ENCODE measurements around the gene DTL. TPM values are rescaled to one million over a fixed set of nuclear protein-coding genes. Genes with fewer than 3 reads are reported as not detected.
"Not testable (repeated sequence)": the region's sequence is repeated elsewhere in the genome, so short reads cannot be mapped to it uniquely, and the experiment has no call there.

DTL gene, protein sequence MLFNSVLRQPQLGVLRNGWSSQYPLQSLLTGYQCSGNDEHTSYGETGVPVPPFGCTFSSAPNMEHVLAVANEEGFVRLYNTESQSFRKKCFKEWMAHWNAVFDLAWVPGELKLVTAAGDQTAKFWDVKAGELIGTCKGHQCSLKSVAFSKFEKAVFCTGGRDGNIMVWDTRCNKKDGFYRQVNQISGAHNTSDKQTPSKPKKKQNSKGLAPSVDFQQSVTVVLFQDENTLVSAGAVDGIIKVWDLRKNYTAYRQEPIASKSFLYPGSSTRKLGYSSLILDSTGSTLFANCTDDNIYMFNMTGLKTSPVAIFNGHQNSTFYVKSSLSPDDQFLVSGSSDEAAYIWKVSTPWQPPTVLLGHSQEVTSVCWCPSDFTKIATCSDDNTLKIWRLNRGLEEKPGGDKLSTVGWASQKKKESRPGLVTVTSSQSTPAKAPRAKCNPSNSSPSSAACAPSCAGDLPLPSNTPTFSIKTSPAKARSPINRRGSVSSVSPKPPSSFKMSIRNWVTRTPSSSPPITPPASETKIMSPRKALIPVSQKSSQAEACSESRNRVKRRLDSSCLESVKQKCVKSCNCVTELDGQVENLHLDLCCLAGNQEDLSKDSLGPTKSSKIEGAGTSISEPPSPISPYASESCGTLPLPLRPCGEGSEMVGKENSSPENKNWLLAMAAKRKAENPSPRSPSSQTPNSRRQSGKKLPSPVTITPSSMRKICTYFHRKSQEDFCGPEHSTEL
- polyA plus RNA-seq (2012; ENCODE audit: low read depth, missing spikeins): 20.7 TPM

DNA sequence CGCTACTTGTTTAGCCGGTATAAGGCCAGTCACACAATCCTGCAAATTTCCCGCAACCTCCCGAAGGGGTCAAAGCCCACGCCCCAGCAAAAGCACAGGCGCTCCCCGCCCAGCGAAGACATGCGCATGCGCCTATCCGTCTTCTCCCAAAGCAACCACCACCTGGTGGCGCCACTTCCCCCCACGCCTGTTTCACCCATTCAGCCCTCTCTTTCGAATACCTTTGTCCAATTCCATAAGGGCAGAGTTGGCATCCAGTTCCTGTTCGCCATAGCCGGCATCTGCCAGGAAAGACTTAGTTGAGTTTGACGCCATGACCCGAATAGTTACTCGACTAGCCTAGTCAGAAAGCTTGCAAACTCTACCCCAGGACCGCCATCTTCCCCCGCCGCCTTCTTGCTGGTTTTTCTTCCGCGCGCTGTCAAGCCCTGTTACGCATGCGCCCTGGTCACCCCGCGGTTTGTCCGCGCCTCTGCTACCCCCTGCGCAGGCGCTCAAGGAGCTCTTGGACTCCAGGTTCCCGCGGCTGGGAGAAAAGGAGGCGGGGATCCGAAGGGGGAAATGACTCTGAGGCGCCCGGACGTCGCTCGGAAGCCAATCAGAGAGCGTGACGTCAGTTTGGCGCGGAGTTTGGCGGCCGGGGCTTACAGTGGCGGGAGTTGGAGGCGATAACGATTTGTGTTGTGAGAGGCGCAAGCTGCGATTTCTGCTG is at the start of gene DTL, which contains the start of gene INTS7:
Gene DTL (plus strand): TSS at position 626 of the 712 bp plus-strand sequence. CDS start 143 bp downstream, outside the sequence.
Gene INTS7 (minus strand): TSS at position 435 of the 712 bp plus-strand sequence. CDS start 120 bp downstream, at position 315.
- TF ChIP-seq PAX5 (IDR thresholded peaks at IDR 0.05; ENCODE audit: insufficient read depth, low read length, severe bottlenecking): no peak
- peak; percentile 88 for TF ChIP-seq POLR2AphosphoS5 (IDR thresholded peaks at IDR 0.05; ENCODE audit: low read depth, low read length)
- TF ChIP-seq POU2F2 (IDR thresholded peaks at IDR 0.05; ENCODE audit: low read depth, low read length): peak; percentile 52
- TF ChIP-seq TAF1 (IDR thresholded peaks at IDR 0.05; ENCODE audit: low read depth, low read length): peak; percentile 87
- TF ChIP-seq POLR2A (IDR thresholded peaks at IDR 0.05; ENCODE audit: low read depth, low read length): peak; percentile 87
- TF ChIP-seq SPI1 (IDR thresholded peaks at IDR 0.05; ENCODE audit: low read depth, low read length): peak; percentile 60
- FAIRE-seq (peak; percentile 99), DNase-seq (ENCODE audit: insufficient read length, low spot score) (peak; percentile 87)

DNA sequence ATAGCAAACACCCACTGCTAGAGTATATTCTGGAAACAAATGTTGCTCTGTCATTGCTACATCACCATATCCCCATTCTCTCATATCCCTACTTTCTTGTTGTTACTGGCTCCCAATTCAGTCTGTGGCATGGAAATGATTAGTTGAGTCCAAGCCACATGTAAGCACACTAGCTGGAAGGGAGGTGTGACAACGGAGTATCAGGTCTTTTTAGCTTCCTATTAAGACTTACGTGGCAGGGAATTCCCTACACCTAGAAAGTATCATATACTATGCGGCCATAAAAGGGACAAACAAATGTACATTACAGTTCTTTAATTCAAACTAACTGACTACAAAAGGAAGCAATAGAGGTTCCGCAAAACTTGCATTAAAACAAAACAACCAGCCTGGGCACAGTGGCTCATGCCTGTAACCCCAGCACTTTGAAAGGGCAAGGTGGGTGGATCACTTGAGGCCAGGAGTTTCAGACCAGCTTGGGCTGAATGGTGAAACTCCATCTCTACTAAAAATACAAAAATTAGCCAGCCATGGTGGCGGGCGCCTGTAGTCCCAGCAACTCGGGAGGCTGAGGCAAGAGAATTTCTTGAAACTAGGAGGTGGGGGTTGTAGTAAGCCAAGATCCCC is 48.8 kb upstream of the DTL start:
- DNase-seq (ENCODE audit: insufficient read length, low spot score): no peak
- no peak for FAIRE-seq
- TF ChIP-seq POLR2AphosphoS5 (IDR thresholded peaks at IDR 0.05; ENCODE audit: low read depth, low read length) (no peak), POLR2A (IDR thresholded peaks at IDR 0.05; ENCODE audit: low read depth, low read length) (no peak), TAF1 (IDR thresholded peaks at IDR 0.05; ENCODE audit: low read depth, low read length) (no peak), PAX5 (IDR thresholded peaks at IDR 0.05; ENCODE audit: insufficient read depth, low read length, severe bottlenecking) (no peak), POU2F2 (IDR thresholded peaks at IDR 0.05; ENCODE audit: low read depth, low read length) (no peak), SPI1 (IDR thresholded peaks at IDR 0.05; ENCODE audit: low read depth, low read length) (no peak)

DNA sequence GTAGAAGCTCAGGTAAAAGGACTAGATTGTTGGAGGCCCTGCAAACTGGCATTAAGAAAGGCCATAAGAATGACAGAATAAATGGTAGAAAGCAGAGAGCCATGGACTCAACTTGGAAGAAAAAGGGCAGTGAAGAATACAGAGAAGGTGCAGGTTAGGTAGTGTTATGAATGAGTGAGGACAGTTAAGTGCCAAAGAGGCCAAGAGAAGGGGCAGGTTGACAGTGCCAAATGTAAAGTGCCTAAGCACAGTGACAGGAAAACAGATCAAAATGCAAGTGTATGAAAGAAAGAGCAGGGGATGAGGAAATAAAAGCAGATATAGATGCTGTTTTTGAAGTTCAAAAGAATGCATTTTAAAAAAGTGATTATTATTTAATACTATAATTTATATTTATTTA is 43.9 kb upstream of the DTL start:
- TF ChIP-seq TAF1 (IDR thresholded peaks at IDR 0.05; ENCODE audit: low read depth, low read length) (no peak), POLR2A (IDR thresholded peaks at IDR 0.05; ENCODE audit: low read depth, low read length) (no peak), PAX5 (IDR thresholded peaks at IDR 0.05; ENCODE audit: insufficient read depth, low read length, severe bottlenecking) (no peak), POU2F2 (IDR thresholded peaks at IDR 0.05; ENCODE audit: low read depth, low read length) (no peak), SPI1 (IDR thresholded peaks at IDR 0.05; ENCODE audit: low read depth, low read length) (no peak), POLR2AphosphoS5 (IDR thresholded peaks at IDR 0.05; ENCODE audit: low read depth, low read length) (no peak)
- no peak for DNase-seq (ENCODE audit: insufficient read length, low spot score)
- no peak for FAIRE-seq

DNA sequence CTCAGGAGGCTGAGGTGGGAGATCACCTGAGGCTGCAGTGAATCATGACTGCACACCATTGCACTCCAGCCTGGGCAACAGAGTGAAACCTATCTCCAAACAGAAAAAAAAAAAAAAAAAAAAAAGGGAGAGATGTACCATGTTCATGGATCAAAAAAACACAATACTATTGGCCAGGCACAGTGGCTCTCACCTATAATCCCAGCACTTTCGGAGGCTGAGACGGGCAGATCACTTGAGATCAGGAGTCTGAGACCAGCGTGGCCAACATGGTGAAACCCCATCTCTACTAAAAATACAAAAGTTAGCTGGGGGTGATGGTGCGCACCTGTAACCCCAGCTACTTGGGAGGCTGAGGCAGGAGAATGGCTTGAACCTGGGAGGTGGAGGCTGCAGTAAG is 38.1 kb upstream of the DTL start:
- FAIRE-seq; DNase-seq (ENCODE audit: insufficient read length, low spot score): not testable (repeated sequence)

DNA sequence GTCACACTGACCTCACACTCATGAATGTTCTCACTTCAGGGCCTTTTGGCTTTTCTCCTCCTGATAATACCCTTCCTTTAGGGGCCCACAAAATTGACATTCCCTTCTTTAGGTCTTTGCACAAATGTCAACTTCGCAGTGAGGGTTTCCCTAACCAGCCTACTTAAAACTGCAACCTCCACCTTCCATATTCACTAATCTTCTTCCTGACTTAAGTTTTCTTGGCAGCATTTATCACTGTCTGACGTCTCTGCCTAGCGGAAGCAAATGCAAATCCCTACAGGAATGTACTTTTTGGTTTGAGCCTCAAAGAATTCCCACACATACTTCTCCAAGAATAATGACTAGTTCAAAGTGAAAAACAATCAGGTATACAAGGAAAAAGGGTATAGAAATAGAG is 33.0 kb upstream of the DTL start:
- TF ChIP-seq TAF1 (IDR thresholded peaks at IDR 0.05; ENCODE audit: low read depth, low read length) (no peak), PAX5 (IDR thresholded peaks at IDR 0.05; ENCODE audit: insufficient read depth, low read length, severe bottlenecking) (no peak), POU2F2 (IDR thresholded peaks at IDR 0.05; ENCODE audit: low read depth, low read length) (no peak), POLR2AphosphoS5 (IDR thresholded peaks at IDR 0.05; ENCODE audit: low read depth, low read length) (no peak), SPI1 (IDR thresholded peaks at IDR 0.05; ENCODE audit: low read depth, low read length) (no peak), POLR2A (IDR thresholded peaks at IDR 0.05; ENCODE audit: low read depth, low read length) (no peak)
- no peak for DNase-seq (ENCODE audit: insufficient read length, low spot score)
- no peak for FAIRE-seq

DNA sequence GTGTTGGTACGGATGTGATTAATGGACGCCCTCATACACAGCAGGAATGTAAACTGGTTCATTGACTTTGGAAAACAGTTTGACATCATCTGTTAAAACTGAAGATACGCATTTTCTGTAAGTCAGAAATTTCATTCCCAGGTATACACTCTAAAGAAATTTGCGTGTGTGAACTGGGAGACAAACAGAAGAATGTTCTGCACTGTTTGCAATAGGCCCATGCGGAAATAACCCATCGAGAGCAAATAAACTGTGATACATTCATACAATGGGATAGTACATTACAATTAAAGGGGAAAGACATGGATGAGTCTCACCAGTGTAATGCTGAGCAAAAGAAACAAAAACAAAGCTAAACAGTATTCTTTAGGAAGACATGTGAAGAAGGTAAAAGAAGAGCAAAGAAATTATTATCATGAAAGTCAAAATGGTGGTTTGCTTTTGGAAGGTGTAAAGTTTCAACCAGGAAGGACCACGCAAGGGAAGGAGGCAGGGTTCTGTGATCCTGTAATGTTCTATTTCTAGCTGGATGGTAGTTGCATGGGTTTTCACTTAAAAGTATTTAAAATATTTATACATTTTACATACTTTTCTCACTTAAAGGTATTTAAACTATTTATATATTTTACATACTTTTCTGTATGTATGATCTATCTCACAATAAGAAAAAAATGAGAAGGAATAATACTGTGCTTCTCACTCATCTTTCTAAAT is 30.5 kb upstream of the DTL start:
- TF ChIP-seq POLR2AphosphoS5 (IDR thresholded peaks at IDR 0.05; ENCODE audit: low read depth, low read length) (no peak), PAX5 (IDR thresholded peaks at IDR 0.05; ENCODE audit: insufficient read depth, low read length, severe bottlenecking) (no peak), POLR2A (IDR thresholded peaks at IDR 0.05; ENCODE audit: low read depth, low read length) (no peak), SPI1 (IDR thresholded peaks at IDR 0.05; ENCODE audit: low read depth, low read length) (no peak), TAF1 (IDR thresholded peaks at IDR 0.05; ENCODE audit: low read depth, low read length) (no peak), POU2F2 (IDR thresholded peaks at IDR 0.05; ENCODE audit: low read depth, low read length) (no peak)
- peak; percentile 45 for FAIRE-seq
- DNase-seq (ENCODE audit: insufficient read length, low spot score): no peak

DNA sequence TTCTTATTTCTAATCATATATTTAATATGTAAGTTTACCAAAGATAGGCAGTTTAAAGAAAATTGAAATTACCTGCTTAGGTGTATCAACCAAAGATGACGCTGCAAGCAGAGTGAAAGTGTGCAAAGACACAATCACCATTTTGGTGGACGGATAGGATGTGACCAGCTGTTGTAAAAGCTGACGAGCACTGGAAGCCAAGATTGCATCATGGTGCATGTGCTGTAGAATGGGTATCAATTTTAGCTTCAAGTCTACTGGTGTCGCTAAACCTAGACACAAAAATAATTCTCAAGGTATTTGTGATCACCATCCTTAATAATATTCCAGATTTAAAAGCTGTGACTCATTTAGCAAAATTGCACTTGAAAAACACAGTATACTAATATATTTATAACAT is 28.4 kb upstream of the DTL start:
- FAIRE-seq (no peak), DNase-seq (ENCODE audit: insufficient read length, low spot score) (no peak)
- TF ChIP-seq TAF1 (IDR thresholded peaks at IDR 0.05; ENCODE audit: low read depth, low read length): no peak
- no peak for TF ChIP-seq POU2F2 (IDR thresholded peaks at IDR 0.05; ENCODE audit: low read depth, low read length)
- TF ChIP-seq POLR2AphosphoS5 (IDR thresholded peaks at IDR 0.05; ENCODE audit: low read depth, low read length): no peak
- TF ChIP-seq SPI1 (IDR thresholded peaks at IDR 0.05; ENCODE audit: low read depth, low read length): no peak
- no peak for TF ChIP-seq PAX5 (IDR thresholded peaks at IDR 0.05; ENCODE audit: insufficient read depth, low read length, severe bottlenecking)
- no peak for TF ChIP-seq POLR2A (IDR thresholded peaks at IDR 0.05; ENCODE audit: low read depth, low read length)

DNA sequence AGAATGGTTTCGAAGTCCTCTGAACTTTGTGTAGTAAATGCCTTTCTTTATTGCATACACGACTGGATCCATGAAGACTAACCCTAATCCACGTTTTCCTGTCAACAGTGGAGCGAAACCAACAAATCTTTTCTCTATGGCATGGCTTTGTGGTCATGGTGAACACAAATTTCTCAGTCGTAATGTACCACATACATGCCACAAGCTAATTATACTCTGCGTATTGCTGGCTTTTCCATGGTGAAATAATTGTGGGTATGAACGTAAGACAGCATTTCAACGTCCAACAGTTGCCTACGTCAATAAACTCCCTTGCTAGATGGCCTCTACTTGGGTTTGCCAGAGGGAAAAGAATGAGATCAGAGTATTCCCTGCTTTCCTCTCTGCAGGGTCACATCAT is 27.7 kb upstream of the DTL start:
- DNase-seq (ENCODE audit: insufficient read length, low spot score) (no peak), FAIRE-seq (no peak)
- no peak for TF ChIP-seq PAX5 (IDR thresholded peaks at IDR 0.05; ENCODE audit: insufficient read depth, low read length, severe bottlenecking)
- no peak for TF ChIP-seq TAF1 (IDR thresholded peaks at IDR 0.05; ENCODE audit: low read depth, low read length)
- TF ChIP-seq POLR2AphosphoS5 (IDR thresholded peaks at IDR 0.05; ENCODE audit: low read depth, low read length): no peak
- TF ChIP-seq POU2F2 (IDR thresholded peaks at IDR 0.05; ENCODE audit: low read depth, low read length): no peak
- TF ChIP-seq SPI1 (IDR thresholded peaks at IDR 0.05; ENCODE audit: low read depth, low read length): no peak
- no peak for TF ChIP-seq POLR2A (IDR thresholded peaks at IDR 0.05; ENCODE audit: low read depth, low read length)

All from GM12891 (cell line).